Left colon (tissue), 2 donors: ENCODE data around the gene EXOC3L1. TPM values are rescaled to one million over a fixed set of nuclear protein-coding genes. Genes with fewer than 3 reads are reported as not detected.

Experiments
- ATAC-seq: fragments of 200-7000 bp; cut with Tn5 transposase; one replicate; pipeline ENCODE4 v1.9.1; 2020; ENCODE audit warnings: mild to moderate bottlenecking, moderate library complexity
- DNase-seq, 2 donors: peaks; one replicate each; pipeline ENCODE4 v3.0.0-alpha.2; 2020
- intact Hi-C, 2 donors: fragments of 100-400 bp; cut with DNase I in 1 of 2; cut with micrococcal nuclease in 1 of 2; formaldehyde crosslinking; loops; one replicate each; pipeline versions ENCODE4 v1.11.2 to v1.14.0; 2022; cut with DNase I, micrococcal nuclease
- total RNA-seq, 2 donors: library from RNA; stranded (reverse); fragmentation: NEBNext Ultra II Directional; extraction: Animal tissue kit (Norgen Biotek cat#: 25700); gene quantifications; one replicate each; pipeline ENCODE4 v1.2.1, GENCODE V29; 2021
- donor health status: DM: no; HTN: no; CAD: no.
- donor health status: DM: yes; HTN: yes; CAD: no.

Gene EXOC3L1
- total RNA-seq, 2 donors from 2014 or later: 2.3 to 5.9 TPM

GRCh38 chr16:67201411-67202345 lies 11.7 kb upstream of the EXOC3L1 start:
- intact Hi-C loops: no loop called here
- DNase-seq (no peak), ATAC-seq (no peak)

- ATAC-seq (no peak), DNase-seq (no peak)
- intact Hi-C loops: no loop called here
These were observed 10.6 kb upstream of the EXOC3L1 start for GRCh38 chr16:67200491-67200890.

- peak in 1 of 2 donors; percentile 62 for DNase-seq
- intact Hi-C loops: no loop called here
- peak; percentile 42 for ATAC-seq
These were observed 9.9 kb upstream of the EXOC3L1 start for GRCh38 chr16:67199808-67200198.

- DNase-seq (peak; percentile 87 to 89), ATAC-seq (peak; percentile 86)
- intact Hi-C loops: no loop called here
These were observed 9.3 kb upstream of the EXOC3L1 start, which contains the start of gene ELMO3 for GRCh38 chr16:67199011-67199807. TSS of gene ELMO3 (plus strand) at chr16:67199131. CDS start at chr16:67199327, 196 bp downstream.

GRCh38 chr16:67198238-67198734 lies 8.3 kb upstream of the EXOC3L1 start:
- DNase-seq (peak; percentile 77 to 82), ATAC-seq (peak; percentile 67)

GRCh38 chr16:67197704-67198103 lies 7.8 kb upstream of the EXOC3L1 start:
- ATAC-seq (no peak), DNase-seq (no peak)
- intact Hi-C loops: no loop called here

More at GRCh38 chr16:67198238-67198734, 8.3 kb upstream of the EXOC3L1 start:
- intact Hi-C loops: no loop called here

GRCh38 chr16:67196881-67197280 lies 6.9 kb upstream of the EXOC3L1 start:
- DNase-seq: no peak
- ATAC-seq: no peak
- intact Hi-C loops: no loop called here

- no peak for ATAC-seq
- DNase-seq: no peak
- intact Hi-C loops: no loop called here
These were observed 5.7 kb upstream of the EXOC3L1 start for GRCh38 chr16:67195676-67196075.

GRCh38 chr16:67194260-67194659 lies 4.3 kb upstream of the EXOC3L1 start:
- DNase-seq: no peak
- intact Hi-C loops: no loop called here
- no peak for ATAC-seq

GRCh38 chr16:67193536-67193935 lies 3.6 kb upstream of the EXOC3L1 start:
- DNase-seq: no peak
- intact Hi-C loops: no loop called here
- ATAC-seq: no peak

GRCh38 chr16:67192781-67193361 lies 2.9 kb upstream of the EXOC3L1 start:
- ATAC-seq: no peak
- intact Hi-C loops: no loop called here
- DNase-seq: no peak

- peak; percentile 94 for ATAC-seq
- peak; percentile 91 for DNase-seq
- intact Hi-C loops: no loop called here
These were observed 2.2 kb upstream of the EXOC3L1 start, which contains the start of gene E2F4 for GRCh38 chr16:67191995-67192681. TSS of gene E2F4 (plus strand) at chr16:67192155. CDS start at chr16:67192228, 73 bp downstream.

GRCh38 chr16:67191411-67191994 lies 1.6 kb upstream of the EXOC3L1 start:
- DNase-seq: no peak
- intact Hi-C loops: no loop called here
- no peak for ATAC-seq

GRCh38 chr16:67190448-67191399 lies 788 bp upstream of the EXOC3L1 start:
- ATAC-seq: no peak
- intact Hi-C loops: no loop called here
- DNase-seq: no peak

GRCh38 chr16:67188798-67189197 lies 1.1 kb downstream of the EXOC3L1 start:
- no peak for ATAC-seq
- DNase-seq: no peak
- intact Hi-C loops: no loop called here

GRCh38 chr16:67188323-67188722 lies 1.6 kb downstream of the EXOC3L1 start:
- intact Hi-C loops: no loop called here
- ATAC-seq (no peak), DNase-seq (no peak)
